H7 (cell line): ENCODE measurements around the gene ZCCHC4. TPM values are rescaled to one million over a fixed set of nuclear protein-coding genes. Genes with fewer than 3 reads are reported as not detected.
A peak's percentile ranks its signal among the peaks of the same experiment; 100 is the strongest.
"Not testable (repeated sequence)": the region's sequence is repeated elsewhere in the genome, so short reads cannot be mapped to it uniquely, and the experiment has no call there.

Source experiments
- DNase-seq: peaks from one replicate; pipeline ENCODE4 v3.0.0; 2012
- H3K27me3 ChIP-seq: 2 replicates; pipeline ENCODE4 v1.6.0; 2011; ENCODE audit warnings: mild to moderate bottlenecking, low read length; ENCODE audit not compliant: control insufficient read depth, insufficient read depth
- H3K36me3 ChIP-seq: replicated peaks from 2 replicates; pipeline ENCODE4 v1.5.1; 2011; ENCODE audit warnings: low read length; ENCODE audit not compliant: control insufficient read depth, insufficient read depth
- H3K4me3 ChIP-seq: 2 replicates; pipeline ENCODE4 v1.5.1; 2011; ENCODE audit warnings: low read depth, mild to moderate bottlenecking, control low read depth, low read length, moderate library complexity; ENCODE audit not compliant: insufficient read depth
- total RNA-seq: library from RNA; depleted of rRNA; stranded (reverse); fragments of >200 nt; shearing (Covaris generic); gene quantifications from 2 replicates; pipeline ENCODE4 v1.2.3, GENCODE V29; 2014

Gene ZCCHC4
- total RNA-seq, 1 experiment from 2014 or later = 12.4 TPM

GRCh38 chr4:25308306-25308705 lies 4.3 kb upstream of the ZCCHC4 start:
- Histone ChIP-seq H3K36me3 (no peaks in the 10 kb centered on the region), H3K4me3 (no peak overlapping the region), H3K27me3 (no peaks in the 10 kb centered on the region)
- DNase-seq = no peak

- Histone ChIP-seq H3K36me3 (no peaks in the 10 kb centered on the region), H3K4me3 (no peak overlapping the region), H3K27me3 (no peaks in the 10 kb centered on the region)
- DNase-seq = no peak
Measured at GRCh38 chr4:25308761-25309160, 3.8 kb upstream of the ZCCHC4 start.

- no peaks in the 10 kb centered on the region for H3K27me3 ChIP-seq
- no peak for DNase-seq
- no peaks in the 10 kb centered on the region for H3K36me3 ChIP-seq
- H3K4me3 ChIP-seq = no peak overlapping the region
Measured at GRCh38 chr4:25310066-25310802, 2.3 kb upstream of the ZCCHC4 start.

- Histone ChIP-seq H3K4me3 (no peak overlapping the region), H3K36me3 (no peaks in the 10 kb centered on the region), H3K27me3 (no peaks in the 10 kb centered on the region)
- no peak for DNase-seq
Measured at GRCh38 chr4:25310803-25311166, 1.8 kb upstream of the ZCCHC4 start.

GRCh38 chr4:25313201-25313895 lies 774 bp downstream of the ZCCHC4 start:
- H3K36me3 ChIP-seq = no peaks in the 10 kb centered on the region
- peak overlapping the region; percentile 66 for H3K4me3 ChIP-seq
- no peaks in the 10 kb centered on the region for H3K27me3 ChIP-seq
- peak; percentile 28 for DNase-seq

- no peaks in the 10 kb centered on the region for H3K36me3 ChIP-seq
- no peak overlapping the region for H3K4me3 ChIP-seq
- no peak for DNase-seq
- H3K27me3 ChIP-seq = no peaks in the 10 kb centered on the region
Measured at GRCh38 chr4:25320336-25320735, 7.8 kb downstream of the ZCCHC4 start.

- H3K27me3 ChIP-seq = no peaks in the 10 kb centered on the region
- DNase-seq = no peak
- no peaks in the 10 kb centered on the region for H3K36me3 ChIP-seq
- no peak overlapping the region for H3K4me3 ChIP-seq
Measured at GRCh38 chr4:25320773-25321172, 8.2 kb downstream of the ZCCHC4 start.

GRCh38 chr4:25321703-25322102 lies 9.1 kb downstream of the ZCCHC4 start:
- H3K27me3 ChIP-seq = no peaks in the 10 kb centered on the region
- no peaks in the 10 kb centered on the region for H3K36me3 ChIP-seq
- DNase-seq = no peak
- H3K4me3 ChIP-seq = no peak overlapping the region

- H3K36me3 ChIP-seq, H3K27me3 ChIP-seq, DNase-seq, H3K4me3 ChIP-seq: not testable (repeated sequence)
Measured at GRCh38 chr4:25328463-25328862, 15.9 kb downstream of the ZCCHC4 start.

GRCh38 chr4:25330335-25330734 lies 17.8 kb downstream of the ZCCHC4 start:
- DNase-seq = no peak
- Histone ChIP-seq H3K27me3 (no peaks in the 10 kb centered on the region), H3K36me3 (no peaks in the 10 kb centered on the region), H3K4me3 (no peak overlapping the region)

GRCh38 chr4:25330905-25331808 lies 18.6 kb downstream of the ZCCHC4 start:
- no peak overlapping the region for H3K4me3 ChIP-seq
- no peaks in the 10 kb centered on the region for H3K36me3 ChIP-seq
- no peaks in the 10 kb centered on the region for H3K27me3 ChIP-seq
- no peak for DNase-seq

GRCh38 chr4:25343671-25344070 lies 31.1 kb downstream of the ZCCHC4 start:
- Histone ChIP-seq H3K4me3 (no peak overlapping the region), H3K27me3 (no peaks in the 10 kb centered on the region), H3K36me3 (no peaks in the 10 kb centered on the region)
- no peak for DNase-seq

GRCh38 chr4:25345744-25346143 lies 33.2 kb downstream of the ZCCHC4 start:
- no peak for DNase-seq
- H3K4me3 ChIP-seq = no peak overlapping the region
- no peaks in the 10 kb centered on the region for H3K27me3 ChIP-seq
- H3K36me3 ChIP-seq = no peaks in the 10 kb centered on the region

- DNase-seq = no peak
- H3K27me3 ChIP-seq = no peaks in the 10 kb centered on the region
- no peaks in the 10 kb centered on the region for H3K36me3 ChIP-seq
- no peak overlapping the region for H3K4me3 ChIP-seq
Measured at GRCh38 chr4:25346913-25347312, 34.3 kb downstream of the ZCCHC4 start.

GRCh38 chr4:25347473-25347872 lies 34.9 kb downstream of the ZCCHC4 start:
- no peak for DNase-seq
- Histone ChIP-seq H3K27me3 (no peaks in the 10 kb centered on the region), H3K36me3 (no peaks in the 10 kb centered on the region), H3K4me3 (no peak overlapping the region)
